Measurements from ENCODE around the gene STK39.

- TF ChIP-seq CTCF (IDR thresholded peaks at IDR 0.05), result no peak
- TF ChIP-seq POLR2A (IDR thresholded peaks at IDR 0.05), result no peak
These were observed 267.0 kb downstream of the STK39 start for GRCh38 chr2:167980439-167980838.
